ENCODE measurements around the gene IFNAR2. TPM values are rescaled to one million over a fixed set of nuclear protein-coding genes. Genes with fewer than 3 reads are reported as not detected.

The IFNAR2 gene
- total RNA-seq, 4 donors from 2014 or later = 5.3 to 14.6 (median 10.4) TPM

DNA sequence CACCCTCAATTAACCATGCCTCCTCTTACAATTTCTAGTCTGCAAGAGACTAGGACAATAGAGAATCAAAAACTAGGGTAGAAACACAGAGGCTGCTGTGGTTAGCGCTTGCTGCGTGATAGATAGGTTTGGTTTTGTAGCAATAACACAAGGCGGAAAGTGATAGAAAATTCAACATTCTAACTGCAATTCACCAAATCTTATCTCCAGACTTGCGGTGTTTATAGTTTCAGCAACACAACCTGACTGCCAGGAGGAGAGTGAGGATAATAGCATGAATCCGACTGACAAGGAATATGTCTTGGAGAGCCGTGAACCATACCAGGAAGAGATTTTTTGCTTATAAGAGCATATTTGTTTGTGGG lies 30.7 kb upstream of the IFNAR2 start:
- Histone ChIP-seq H3K27me3 (no peaks in the 10 kb centered on the region), H3K36me3 (no peaks in the 10 kb centered on the region), H3K4me1 (peaks cover 26 to 40% (median 36%) of the 10 kb centered on the region in 4 donors), H3K9me3 (no peaks in the 10 kb centered on the region), H3K27ac (replicated peaks in 1 of 4) (peak overlapping the region; percentile 16 to 65 (median 29)), H3K4me3 (no peak overlapping the region)
- intact Hi-C loops (cut with DNase I) = loop anchor here (2.0 to 5.0 kb wide), 3 partner anchors 158 to 257 kb away; no protein-coding TSS in a partner anchor
- WGBS = 82% methylated on average over 6 of the region's 6 CpGs
- TF ChIP-seq EP300 (IDR thresholded peaks at IDR 0.05) (no peak), POLR2A (IDR thresholded peaks at IDR 0.05; ENCODE audit: low read depth) (no peak), POLR2AphosphoS5 (IDR thresholded peaks at IDR 0.05) (no peak)
- TF ChIP-seq, protein P1, sequence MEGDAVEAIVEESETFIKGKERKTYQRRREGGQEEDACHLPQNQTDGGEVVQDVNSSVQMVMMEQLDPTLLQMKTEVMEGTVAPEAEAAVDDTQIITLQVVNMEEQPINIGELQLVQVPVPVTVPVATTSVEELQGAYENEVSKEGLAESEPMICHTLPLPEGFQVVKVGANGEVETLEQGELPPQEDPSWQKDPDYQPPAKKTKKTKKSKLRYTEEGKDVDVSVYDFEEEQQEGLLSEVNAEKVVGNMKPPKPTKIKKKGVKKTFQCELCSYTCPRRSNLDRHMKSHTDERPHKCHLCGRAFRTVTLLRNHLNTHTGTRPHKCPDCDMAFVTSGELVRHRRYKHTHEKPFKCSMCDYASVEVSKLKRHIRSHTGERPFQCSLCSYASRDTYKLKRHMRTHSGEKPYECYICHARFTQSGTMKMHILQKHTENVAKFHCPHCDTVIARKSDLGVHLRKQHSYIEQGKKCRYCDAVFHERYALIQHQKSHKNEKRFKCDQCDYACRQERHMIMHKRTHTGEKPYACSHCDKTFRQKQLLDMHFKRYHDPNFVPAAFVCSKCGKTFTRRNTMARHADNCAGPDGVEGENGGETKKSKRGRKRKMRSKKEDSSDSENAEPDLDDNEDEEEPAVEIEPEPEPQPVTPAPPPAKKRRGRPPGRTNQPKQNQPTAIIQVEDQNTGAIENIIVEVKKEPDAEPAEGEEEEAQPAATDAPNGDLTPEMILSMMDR (IDR thresholded peaks at IDR 0.05) = no peak
- DNase-seq (ENCODE audit: extremely low spot score) = no peak

DNA sequence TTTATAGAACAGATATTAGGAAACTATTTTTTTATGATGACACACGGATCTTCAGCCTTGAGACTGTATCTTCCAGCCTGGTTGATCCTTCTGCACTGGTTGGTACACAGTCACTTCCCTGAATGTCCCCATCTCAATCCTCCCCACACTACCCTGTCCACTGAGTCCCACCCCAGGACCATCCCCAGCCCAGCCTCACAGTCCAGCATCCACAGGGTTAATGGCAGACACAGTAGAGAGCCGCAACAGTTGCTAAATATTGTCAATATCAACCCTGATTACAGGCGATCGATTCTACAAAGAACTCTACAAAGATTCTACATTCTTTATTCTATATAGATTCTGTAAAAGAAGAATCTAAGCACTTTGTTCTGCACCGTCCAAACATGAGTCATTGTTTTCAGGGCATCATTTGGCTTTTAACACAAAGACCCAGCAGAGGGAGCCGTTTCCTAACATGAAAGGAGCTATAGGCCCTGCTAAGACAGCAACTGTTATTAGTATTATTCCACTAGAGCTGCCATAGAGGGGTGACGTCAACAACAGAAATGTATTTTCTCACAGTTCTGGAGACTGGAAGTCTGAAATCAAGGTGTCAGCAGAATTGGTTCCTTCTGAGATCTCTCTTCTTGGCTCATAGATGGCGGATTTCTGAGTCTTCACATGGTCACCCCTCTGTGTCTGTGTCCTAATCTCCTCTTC lies 30.1 kb upstream of the IFNAR2 start:
- intact Hi-C loops (cut with DNase I) = loop anchor here (2.0 to 5.0 kb wide), 5 partner anchors 68 to 257 kb away; partner anchors contain the start of gene IL10RB
- H3K27ac ChIP-seq (replicated peaks in 1 of 4) = peak overlapping the region; percentile 16 to 65 (median 29)

DNA sequence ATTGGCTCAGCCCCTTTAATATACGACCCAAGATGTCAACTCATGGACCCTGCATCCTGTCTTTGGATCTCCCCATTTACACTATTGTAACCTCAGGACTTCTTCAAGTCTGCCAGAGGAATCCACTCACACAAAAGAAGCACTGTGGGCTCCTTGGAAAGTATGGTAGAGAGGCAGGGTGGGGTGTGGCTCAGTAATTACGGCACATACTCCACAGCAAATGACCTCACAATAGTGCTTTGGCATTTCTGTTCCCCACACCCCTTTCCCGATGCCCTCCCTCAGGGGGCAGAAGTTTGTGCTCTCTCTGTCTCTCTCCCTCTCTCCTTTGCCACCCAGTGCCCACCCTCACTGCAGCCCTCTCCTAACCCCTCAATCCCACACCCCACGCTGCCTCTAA lies 27.8 kb upstream of the IFNAR2 start:
- H3K27me3 ChIP-seq = no peaks in the 10 kb centered on the region
- peak; percentile 53 for DNase-seq (ENCODE audit: extremely low spot score)
- H3K9me3 ChIP-seq = no peaks in the 10 kb centered on the region
- intact Hi-C loops (cut with DNase I) = loop anchor here (5.0 kb wide), 2 partner anchors 65 to 175 kb away; partner anchors contain the start of gene IL10RB
- no peaks in the 10 kb centered on the region for H3K36me3 ChIP-seq
- no peak for TF ChIP-seq EP300 (IDR thresholded peaks at IDR 0.05)
- WGBS = 70% methylated on average over 4 of the region's 4 CpGs
- peaks cover 23 to 40% (median 31%) of the 10 kb centered on the region in 4 donors for H3K4me1 ChIP-seq
- no peak overlapping the region for H3K27ac ChIP-seq (replicated peaks in 1 of 4)
- no peak overlapping the region for H3K4me3 ChIP-seq

More for the DNA sequence above, 30.1 kb upstream of the IFNAR2 start:
- peaks cover 28 to 46% (median 37%) of the 10 kb centered on the region in 4 donors for H3K4me1 ChIP-seq
- WGBS = 14% methylated on average over 8 of the region's 8 CpGs
- TF ChIP-seq EP300 (IDR thresholded peaks at IDR 0.05) (no peak), POLR2AphosphoS5 (IDR thresholded peaks at IDR 0.05) (peak; percentile 48 to 58), POLR2A (IDR thresholded peaks at IDR 0.05; ENCODE audit: low read depth) (no peak)
- TF ChIP-seq, protein P1 (IDR thresholded peaks at IDR 0.05) = peak; percentile 67 to 84 (median 82)
- H3K4me3 ChIP-seq = no peak overlapping the region
- H3K9me3 ChIP-seq = no peaks in the 10 kb centered on the region
- H3K27me3 ChIP-seq = no peaks in the 10 kb centered on the region
- DNase-seq (ENCODE audit: extremely low spot score) = peak; percentile 95
- no peaks in the 10 kb centered on the region for H3K36me3 ChIP-seq

DNA sequence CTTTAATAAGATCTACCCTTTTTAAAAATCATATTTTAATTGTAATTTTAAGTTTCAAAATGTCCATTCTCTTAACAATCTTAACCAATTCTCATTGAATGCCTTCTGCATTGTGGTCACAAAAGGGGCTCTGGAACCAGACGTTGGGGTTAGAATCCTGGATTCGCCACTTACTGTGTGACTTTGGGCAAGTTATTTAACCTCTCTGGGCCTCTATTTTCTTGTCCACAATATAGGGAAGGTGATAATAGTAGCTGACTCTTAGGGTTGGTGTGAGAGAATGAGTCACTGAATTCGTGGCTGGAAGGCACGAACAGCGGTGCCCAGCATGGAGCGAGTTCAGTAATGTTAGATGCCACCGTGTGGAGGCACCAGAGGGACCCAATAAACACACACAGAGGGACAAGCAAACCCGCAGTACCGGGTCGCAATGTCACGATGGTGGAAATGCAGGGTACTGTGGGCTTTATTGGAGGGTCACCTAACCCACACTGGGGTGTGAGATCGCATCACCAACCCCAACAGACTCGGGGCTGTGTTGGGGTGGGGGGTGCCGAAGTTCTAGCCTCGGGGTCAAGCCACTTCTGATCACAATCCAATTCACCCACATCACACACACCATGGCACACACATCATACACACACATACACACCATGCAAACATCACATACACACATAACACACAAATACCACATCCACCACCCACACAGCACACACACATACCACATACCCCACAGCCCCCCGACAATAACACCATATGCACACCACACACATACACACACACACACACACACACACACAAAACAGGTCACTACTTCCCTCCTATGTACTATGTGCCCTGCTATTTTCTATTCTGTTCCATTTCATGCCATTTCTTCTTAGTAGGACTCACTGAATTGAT lies 27.0 kb upstream of the IFNAR2 start:
- Histone ChIP-seq H3K4me1 (peaks cover 15 to 33% (median 24%) of the 10 kb centered on the region in 4 donors), H3K4me3 (no peak overlapping the region), H3K36me3 (no peaks in the 10 kb centered on the region), H3K9me3 (no peaks in the 10 kb centered on the region), H3K27me3 (no peaks in the 10 kb centered on the region), H3K27ac (replicated peaks in 1 of 4) (peak overlapping the region; percentile 42 to 79 (median 58))
- WGBS = 87% methylated on average over 13 of the region's 16 CpGs
- intact Hi-C loops (cut with DNase I) = loop anchor here (5.0 kb wide), 2 partner anchors 65 to 175 kb away; partner anchors contain the start of gene IL10RB
- no peak for TF ChIP-seq EP300 (IDR thresholded peaks at IDR 0.05)
- no peak for TF ChIP-seq POLR2AphosphoS5 (IDR thresholded peaks at IDR 0.05)
- no peak for TF ChIP-seq POLR2A (IDR thresholded peaks at IDR 0.05; ENCODE audit: low read depth)
- peak; percentile 39 for DNase-seq (ENCODE audit: extremely low spot score)

DNA sequence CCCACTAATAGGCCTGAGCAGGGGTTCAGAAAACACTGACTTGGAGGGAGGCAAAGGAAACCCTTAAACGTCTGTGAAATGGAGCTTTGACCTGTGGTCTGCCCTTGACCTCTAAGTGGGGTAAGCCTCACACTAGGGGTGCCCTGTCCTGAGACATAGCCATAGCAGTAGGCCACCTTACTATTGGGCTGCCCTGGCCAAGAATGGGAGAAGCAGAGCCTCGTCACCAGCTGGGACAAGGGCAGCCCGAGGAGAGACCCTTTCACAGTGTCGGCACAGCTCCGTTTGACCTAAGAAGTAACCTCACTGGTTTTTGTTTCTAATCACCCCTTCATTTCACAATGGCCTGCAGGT lies 26.4 kb upstream of the IFNAR2 start:
- Histone ChIP-seq H3K36me3 (no peaks in the 10 kb centered on the region), H3K9me3 (no peaks in the 10 kb centered on the region), H3K27ac (replicated peaks in 1 of 4) (peak overlapping the region; percentile 42 to 79 (median 58)), H3K4me1 (peaks cover 12 to 29% (median 18%) of the 10 kb centered on the region in 4 donors), H3K27me3 (no peaks in the 10 kb centered on the region), H3K4me3 (no peak overlapping the region)
- intact Hi-C loops (cut with DNase I) = loop anchor here (5.0 kb wide), 2 partner anchors 64 to 174 kb away; partner anchors contain the start of gene IL10RB
- no peak for TF ChIP-seq POLR2AphosphoS5 (IDR thresholded peaks at IDR 0.05)
- no peak for TF ChIP-seq POLR2A (IDR thresholded peaks at IDR 0.05; ENCODE audit: low read depth)
- TF ChIP-seq, protein P1 (IDR thresholded peaks at IDR 0.05) = no peak
- TF ChIP-seq EP300 (IDR thresholded peaks at IDR 0.05) = no peak
- WGBS = 61% methylated on average over 5 of the region's 5 CpGs
- peak; percentile 57 for DNase-seq (ENCODE audit: extremely low spot score)
